Stomach smooth muscle (tissue), 2 donors: ENCODE results near the gene VDAC1.
"Not testable (repeated sequence)": the region's sequence is repeated elsewhere in the genome, so short reads cannot be mapped to it uniquely, and the experiment has no call there.

Experiments used
- H3K27ac ChIP-seq: one replicate; pipeline ENCODE4 v1.7.0; 2013; ENCODE audit warnings: mild to moderate bottlenecking, low read length, inconsistent platforms
- H3K27me3 ChIP-seq, 2 donors: one replicate each; pipeline ENCODE4 v1.7.0; 2013; ENCODE audit warnings: low read length in 2 of 2; ENCODE audit not compliant: insufficient read depth in 2 of 2, control insufficient read depth in 1 of 2
- H3K36me3 ChIP-seq, 2 donors: one replicate each; pipeline ENCODE4 v1.7.0; 2013; ENCODE audit warnings: low read length in 2 of 2; ENCODE audit not compliant: control insufficient read depth in 2 of 2, insufficient read depth in 2 of 2
- H3K4me1 ChIP-seq: one replicate; pipeline ENCODE4 v1.7.0; 2013; ENCODE audit warnings: low read length; ENCODE audit not compliant: control insufficient read depth, insufficient read depth
- H3K4me3 ChIP-seq, 2 donors: one replicate each; pipeline ENCODE4 v1.7.0; 2013; ENCODE audit warnings: low read length in 2 of 2
- H3K9ac ChIP-seq, 2 donors: one replicate each; pipeline ENCODE4 v1.7.0; 2013; ENCODE audit warnings: low read length in 2 of 2, mild to moderate bottlenecking in 1 of 2
- H3K9me3 ChIP-seq, 2 donors: one replicate each; pipeline ENCODE4 v1.7.0; 2013; ENCODE audit warnings: low read length in 2 of 2; ENCODE audit not compliant: control insufficient read depth in 2 of 2
- donor health status: healthy.
- donor health status: Pancreatic carcinoma.

VDAC1 gene

DNA sequence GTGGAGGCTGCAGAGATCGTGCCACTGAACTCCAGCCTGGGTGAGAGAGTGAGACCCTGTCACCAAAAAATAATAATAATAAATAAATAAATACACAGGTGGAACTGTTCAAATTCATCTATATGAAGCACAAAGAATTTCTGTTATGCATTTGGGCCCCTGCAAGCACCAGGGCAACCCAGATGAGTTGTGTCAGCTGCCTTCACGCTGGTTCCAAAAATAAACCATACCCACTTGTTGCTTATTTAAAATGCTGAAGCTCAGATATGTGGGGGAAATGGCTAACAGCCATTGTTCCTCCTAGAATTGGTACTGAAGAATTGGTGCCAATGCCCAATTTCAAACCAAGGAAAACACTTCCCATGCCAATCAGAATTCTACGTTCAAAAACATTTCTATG, 25.8 kb downstream of the VDAC1 start:
- Histone ChIP-seq H3K27ac (no peak overlapping the region), H3K36me3 (peaks cover 35 to 36% of the 10 kb centered on the region in 2 donors), H3K4me1 (no peaks in the 10 kb centered on the region), H3K27me3 (no peaks in the 10 kb centered on the region), H3K9me3 (no peaks in the 10 kb centered on the region), H3K9ac (no peak overlapping the region), H3K4me3 (no peak overlapping the region)

GRCh38 chr5:133977858-133978257, 26.9 kb downstream of the VDAC1 start:
- Histone ChIP-seq H3K36me3 (peaks cover 37 to 38% of the 10 kb centered on the region in 2 donors), H3K9me3 (no peaks in the 10 kb centered on the region), H3K9ac (no peak overlapping the region), H3K27me3 (no peaks in the 10 kb centered on the region), H3K27ac (no peak overlapping the region), H3K4me3 (no peak overlapping the region), H3K4me1 (no peaks in the 10 kb centered on the region)

DNA sequence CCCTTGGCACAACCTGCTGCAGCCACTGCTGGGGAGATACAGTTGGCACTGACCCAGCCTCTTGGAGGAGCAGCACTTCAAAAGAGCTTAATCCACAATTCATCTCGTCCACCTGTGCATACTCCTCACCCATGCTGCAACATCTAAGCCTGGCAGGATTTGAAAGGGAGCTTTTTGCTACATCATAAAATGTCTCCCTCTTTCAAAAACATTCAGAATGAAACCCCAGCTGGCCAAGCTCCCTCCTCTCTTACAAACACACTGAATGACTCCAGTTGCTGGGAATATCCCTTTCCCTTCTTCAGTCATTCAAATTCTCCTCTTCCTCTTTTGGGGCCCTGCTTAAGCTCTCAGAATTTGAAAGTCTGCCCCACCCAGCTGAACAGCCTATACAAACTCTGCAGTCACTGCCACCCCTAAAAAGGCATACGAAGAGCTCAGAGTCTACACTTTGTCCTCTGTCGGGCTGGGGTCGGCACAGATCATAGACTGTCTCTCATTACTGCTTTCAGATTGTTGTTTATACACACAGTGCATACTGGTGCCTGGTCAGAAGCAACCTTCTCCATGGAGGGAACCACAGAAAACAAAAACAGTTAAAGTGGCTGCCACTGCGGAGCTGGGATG, 27.5 kb downstream of the VDAC1 start:
- H3K36me3 ChIP-seq, result peaks cover 40% of the 10 kb centered on the region in 2 donors
- H3K27ac ChIP-seq, result no peak overlapping the region
- no peak overlapping the region for H3K9ac ChIP-seq
- H3K4me3 ChIP-seq, result no peak overlapping the region
- no peaks in the 10 kb centered on the region for H3K9me3 ChIP-seq
- no peaks in the 10 kb centered on the region for H3K27me3 ChIP-seq
- no peaks in the 10 kb centered on the region for H3K4me1 ChIP-seq

DNA sequence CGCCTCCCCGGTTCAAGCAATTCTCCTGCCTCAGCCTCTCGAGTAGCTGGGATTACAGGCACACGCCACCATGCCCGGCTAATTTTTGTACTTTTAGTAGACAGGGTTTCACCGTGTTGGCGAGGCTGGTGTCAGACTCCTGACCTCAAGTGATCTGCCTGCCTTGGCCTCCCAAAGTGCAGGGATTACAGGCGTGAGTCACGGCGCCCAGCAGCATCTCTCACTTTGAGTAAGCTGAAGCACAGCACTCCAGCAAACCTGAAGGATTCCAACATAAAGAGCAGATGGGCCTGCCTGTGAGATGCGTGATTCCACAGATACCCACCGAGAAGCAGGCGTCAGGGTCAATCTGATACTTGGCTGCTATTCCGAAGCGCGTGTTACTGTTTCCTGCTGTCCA, 29.2 kb downstream of the VDAC1 start:
- H3K36me3 ChIP-seq, result peaks cover 30 to 34% of the 10 kb centered on the region in 2 donors
- H3K27ac ChIP-seq, H3K9ac ChIP-seq, H3K4me3 ChIP-seq, H3K9me3 ChIP-seq, H3K4me1 ChIP-seq, H3K27me3 ChIP-seq: not testable (repeated sequence)

GRCh38 chr5:133974142-133974541, 30.6 kb downstream of the VDAC1 start:
- H3K27ac ChIP-seq, result no peak overlapping the region
- H3K9me3 ChIP-seq, result no peaks in the 10 kb centered on the region
- H3K4me3 ChIP-seq, result no peak overlapping the region
- peaks cover 28 to 34% of the 10 kb centered on the region in 2 donors for H3K36me3 ChIP-seq
- no peak overlapping the region for H3K9ac ChIP-seq
- no peaks in the 10 kb centered on the region for H3K4me1 ChIP-seq
- H3K27me3 ChIP-seq, result no peaks in the 10 kb centered on the region

DNA sequence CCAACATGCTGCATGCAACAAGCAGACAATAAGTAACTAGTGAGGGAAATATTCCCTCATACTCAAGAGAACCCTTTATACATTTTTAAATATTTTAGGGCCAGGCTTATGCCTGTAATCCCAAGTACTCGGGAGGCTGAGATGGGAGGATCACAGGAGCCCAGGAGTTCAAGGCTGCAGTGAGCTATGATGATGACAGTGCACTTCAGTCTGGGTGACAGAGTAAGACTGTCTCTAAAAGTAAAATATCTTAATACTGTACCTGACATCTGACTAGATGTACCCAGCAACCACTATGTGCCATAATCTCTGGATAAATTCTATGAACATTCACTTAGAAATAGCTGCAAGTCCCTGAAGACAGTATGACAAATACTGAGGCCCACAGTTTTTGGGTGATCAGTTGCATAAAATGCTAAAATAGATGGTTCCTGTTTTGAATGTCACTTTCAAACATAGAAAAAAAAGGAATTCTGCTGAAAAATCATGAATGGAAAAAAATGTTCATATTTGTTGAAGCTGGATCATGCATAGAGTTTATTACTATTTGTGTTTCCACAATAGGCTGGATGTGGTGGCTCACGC, 34.4 kb downstream of the VDAC1 start:
- Histone ChIP-seq H3K4me1 (peaks cover 10% of the 10 kb centered on the region), H3K27me3 (no peaks in the 10 kb centered on the region), H3K9ac (no peak overlapping the region), H3K9me3 (no peaks in the 10 kb centered on the region), H3K27ac (no peak overlapping the region), H3K36me3 (peaks cover 20 to 29% of the 10 kb centered on the region in 2 donors), H3K4me3 (no peak overlapping the region)

- H3K27ac ChIP-seq, result no peak overlapping the region
Observed at GRCh38 chr5:133969654-133970324, 35.0 kb downstream of the VDAC1 start.

DNA sequence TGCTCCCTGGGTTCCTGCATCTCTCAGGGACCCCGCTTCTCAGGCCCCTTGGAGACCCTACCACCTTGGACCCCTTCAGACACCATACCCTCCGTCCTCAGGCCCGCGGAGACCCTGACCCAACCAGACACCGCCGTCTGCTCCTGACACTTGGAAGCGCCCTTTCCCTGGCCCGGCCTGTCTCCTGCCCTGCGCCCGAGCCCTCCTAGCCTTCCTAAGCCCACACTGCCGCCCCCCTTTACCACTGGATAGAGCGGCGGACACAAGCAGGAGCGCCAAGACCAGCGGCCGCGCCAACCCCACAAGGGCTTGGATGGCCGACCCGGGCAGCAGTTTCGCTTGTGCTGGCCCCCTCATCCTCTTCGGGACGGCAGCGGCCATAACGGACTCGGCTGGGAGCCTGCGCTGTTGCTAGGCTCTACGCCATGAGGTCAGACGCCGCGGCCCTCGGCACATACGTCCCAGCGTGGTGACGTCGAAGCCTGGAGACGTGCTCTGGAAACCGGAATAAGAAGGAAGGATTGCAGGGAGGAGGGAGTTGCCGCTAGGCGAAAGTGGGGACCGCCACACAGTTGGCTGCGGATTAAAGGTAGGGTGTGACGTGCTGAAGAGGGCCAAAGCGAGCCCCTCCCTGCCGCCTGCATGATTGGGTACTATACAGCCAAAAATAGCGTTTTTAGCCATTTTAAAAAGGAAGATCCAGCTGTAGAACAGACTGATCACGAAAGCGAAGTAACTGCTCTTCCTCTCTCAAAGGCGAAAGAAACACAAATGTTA, 36.4 kb downstream of the VDAC1 start, which contains the start of gene C5orf15:
TSS of gene C5orf15 (minus strand) at position 422 of the 777 bp plus-strand sequence. CDS start at position 381, 41 bp downstream.
- Histone ChIP-seq H3K36me3 (peaks cover 7 to 15% of the 10 kb centered on the region in 2 donors), H3K4me1 (peaks cover 10% of the 10 kb centered on the region), H3K4me3 (peak within 1 kb of the TSS; percentile 96 to 98), H3K27ac (peak within 1 kb of the TSS; percentile 89), H3K9ac (peak within 1 kb of the TSS; percentile 93 to 96), H3K9me3 (peaks cover 0 to 4% of the 10 kb centered on the region in 2 donors), H3K27me3 (no peaks in the 10 kb centered on the region)

More at GRCh38 chr5:133969654-133970324, 35.0 kb downstream of the VDAC1 start:
- peak overlapping the region in 1 of 2 donors; percentile 10 for H3K4me3 ChIP-seq
- H3K9ac ChIP-seq, result no peak overlapping the region
- peaks cover 16 to 25% of the 10 kb centered on the region in 2 donors for H3K36me3 ChIP-seq
- H3K9me3 ChIP-seq, result no peaks in the 10 kb centered on the region
- no peaks in the 10 kb centered on the region for H3K27me3 ChIP-seq
- H3K4me1 ChIP-seq, result peaks cover 10% of the 10 kb centered on the region

- peak overlapping the region; percentile 93 to 96 for H3K9ac ChIP-seq
- peaks cover under 1 to 9% of the 10 kb centered on the region in 2 donors for H3K36me3 ChIP-seq
- H3K4me1 ChIP-seq, result peaks cover 10% of the 10 kb centered on the region
- no peaks in the 10 kb centered on the region for H3K27me3 ChIP-seq
- peak overlapping the region; percentile 89 for H3K27ac ChIP-seq
- H3K4me3 ChIP-seq, result peak overlapping the region; percentile 96 to 98
- H3K9me3 ChIP-seq, result peaks cover 0 to 4% of the 10 kb centered on the region in 2 donors
Observed at GRCh38 chr5:133967698-133968203, 37.0 kb downstream of the VDAC1 start.

DNA sequence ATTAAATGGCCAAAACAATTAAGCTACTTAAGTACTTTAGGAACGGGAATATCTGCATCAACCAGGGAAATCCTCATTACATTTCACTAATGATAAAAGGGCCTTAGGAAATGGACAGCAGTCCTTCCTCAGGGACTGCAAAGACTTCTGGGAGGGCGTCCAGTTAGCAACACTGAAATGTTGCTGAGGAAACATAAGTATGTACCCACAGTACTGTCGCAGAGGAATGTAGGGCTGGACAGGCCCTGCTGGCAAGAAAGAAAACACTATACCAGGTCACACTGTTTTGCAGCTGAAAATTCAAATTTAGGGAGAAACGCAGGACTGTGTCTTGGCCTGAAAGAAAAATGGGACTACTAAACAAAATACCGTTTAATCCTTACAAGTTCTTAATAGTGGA, 37.7 kb downstream of the VDAC1 start:
- no peak overlapping the region for H3K27ac ChIP-seq
- peak overlapping the region in 1 of 2 donors; percentile 93 for H3K9ac ChIP-seq
- H3K4me3 ChIP-seq, result peak overlapping the region; percentile 96 to 98
- H3K9me3 ChIP-seq, result peaks cover 0 to 4% of the 10 kb centered on the region in 2 donors
- peaks cover 10% of the 10 kb centered on the region for H3K4me1 ChIP-seq
- H3K27me3 ChIP-seq, result no peaks in the 10 kb centered on the region
- peaks cover 0 to 7% of the 10 kb centered on the region in 2 donors for H3K36me3 ChIP-seq
